GM15510 (cell line): ENCODE results near the gene KRTAP5-7.

Source experiments
- POLR2A ChIP-seq: IDR thresholded peaks from 3 replicates; pipeline ENCODE4 v1.6.1; 2011; ENCODE audit warnings: borderline replicate concordance; ENCODE audit not compliant: insufficient read length; ENCODE audit errors: extremely low read depth

The KRTAP5-7 gene

DNA sequence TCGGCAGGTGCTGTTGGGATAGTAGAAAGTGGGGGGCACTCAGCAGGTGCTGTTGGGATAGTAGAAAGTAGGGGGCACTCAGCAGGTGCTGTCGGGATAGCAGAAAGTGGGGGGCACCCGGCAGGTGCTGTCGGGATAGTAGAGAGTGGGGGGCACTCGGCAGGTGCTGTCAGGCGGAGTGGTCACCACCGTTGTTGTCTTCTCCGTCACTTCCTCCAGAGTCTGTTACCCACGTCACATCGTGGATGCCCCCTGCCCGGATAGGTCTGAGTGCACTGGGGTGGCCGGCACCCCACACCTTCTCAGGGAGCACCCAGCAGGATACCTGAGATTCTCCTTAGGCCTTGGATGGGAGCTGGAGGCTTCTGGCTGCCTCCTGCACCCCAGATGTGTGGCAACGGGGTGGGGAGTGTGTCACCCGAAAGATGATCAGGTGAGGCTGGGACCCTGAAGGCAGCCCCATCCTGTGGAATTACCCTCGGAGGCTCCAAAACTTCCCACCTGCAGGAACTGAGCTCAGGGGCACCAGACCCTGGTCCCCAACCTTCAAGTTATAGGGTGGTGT, 24.1 kb upstream of the KRTAP5-7 start:
- no peak for TF ChIP-seq POLR2A

DNA sequence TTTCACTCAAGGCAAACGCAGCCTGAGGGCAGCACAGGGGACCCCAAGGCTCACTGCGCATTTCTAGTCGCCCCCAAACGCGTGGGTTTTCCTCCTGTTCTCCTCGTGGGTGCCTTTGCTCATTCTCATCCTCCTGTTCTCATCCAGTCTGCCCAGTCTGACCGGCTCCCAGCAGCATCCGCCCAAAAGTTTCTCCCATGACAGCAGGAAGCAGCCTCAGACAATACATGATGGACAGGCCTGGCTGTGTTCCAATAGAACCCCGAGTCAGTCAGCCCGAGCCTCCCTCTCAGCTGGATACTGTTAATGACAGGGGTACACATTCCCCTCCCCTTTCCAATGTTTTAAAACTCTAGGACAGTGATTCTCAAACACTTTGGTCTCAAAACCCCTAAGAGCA, 22.5 kb upstream of the KRTAP5-7 start:
- no peak for TF ChIP-seq POLR2A

DNA sequence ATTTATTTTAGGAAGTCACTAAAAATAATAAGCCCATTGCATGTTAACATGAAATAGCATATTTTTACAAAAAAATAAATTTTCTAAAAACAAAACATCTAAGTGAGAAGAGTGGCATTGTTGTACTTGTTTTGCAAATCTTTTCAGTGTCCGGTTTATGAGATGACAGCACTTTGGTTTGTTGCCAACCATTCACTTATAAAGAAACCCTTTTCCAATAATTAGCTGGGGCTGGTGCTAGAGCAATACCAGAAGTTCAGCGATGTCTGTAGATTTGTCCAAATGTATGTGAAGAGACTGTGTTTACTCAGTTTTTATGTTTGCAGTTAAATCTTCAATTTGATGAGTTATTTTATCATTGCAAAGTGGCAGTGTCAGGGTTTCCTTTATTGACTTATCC, 22.1 kb upstream of the KRTAP5-7 start:
- no peak for TF ChIP-seq POLR2A

DNA sequence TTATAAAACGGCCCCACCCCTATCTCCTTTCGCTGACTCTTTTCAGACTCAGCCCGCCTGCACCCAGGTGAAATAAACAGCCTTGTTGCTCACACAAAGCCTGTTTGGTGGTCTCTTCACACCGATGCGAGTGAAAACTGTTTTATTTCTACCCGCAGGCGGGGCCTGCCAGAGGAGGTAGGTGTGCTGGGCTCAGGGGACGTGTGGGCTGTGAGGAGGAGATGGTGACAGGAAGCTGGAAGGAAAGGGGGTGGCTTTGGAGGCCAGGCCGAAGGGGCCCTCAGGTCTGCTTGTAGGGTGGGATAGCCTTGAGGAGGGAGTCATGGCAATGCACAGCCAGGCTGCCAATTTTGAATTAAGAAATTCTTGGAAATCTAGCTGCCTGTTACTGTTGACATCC, 21.3 kb upstream of the KRTAP5-7 start:
- TF ChIP-seq POLR2A: no peak

DNA sequence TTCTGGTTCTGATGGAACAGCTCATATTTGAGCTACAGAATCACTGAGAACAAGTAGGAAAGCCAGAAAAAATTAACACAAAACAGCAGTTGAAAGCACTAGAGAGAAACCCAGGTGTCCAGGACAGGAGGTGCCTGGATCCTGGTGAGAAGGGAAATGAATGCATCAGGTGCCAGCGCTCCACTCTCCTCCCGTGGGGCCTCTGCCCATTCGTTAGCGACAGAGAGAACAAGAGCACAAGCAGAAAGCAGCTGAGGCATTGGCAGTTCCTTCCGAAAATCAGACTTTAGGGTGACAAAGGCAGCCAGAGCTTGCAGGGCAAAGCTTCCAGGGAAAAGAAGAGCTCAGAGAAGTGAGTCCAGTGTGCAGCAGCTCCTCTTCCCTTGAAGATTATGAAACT, 20.0 kb upstream of the KRTAP5-7 start:
- TF ChIP-seq POLR2A: no peak

DNA sequence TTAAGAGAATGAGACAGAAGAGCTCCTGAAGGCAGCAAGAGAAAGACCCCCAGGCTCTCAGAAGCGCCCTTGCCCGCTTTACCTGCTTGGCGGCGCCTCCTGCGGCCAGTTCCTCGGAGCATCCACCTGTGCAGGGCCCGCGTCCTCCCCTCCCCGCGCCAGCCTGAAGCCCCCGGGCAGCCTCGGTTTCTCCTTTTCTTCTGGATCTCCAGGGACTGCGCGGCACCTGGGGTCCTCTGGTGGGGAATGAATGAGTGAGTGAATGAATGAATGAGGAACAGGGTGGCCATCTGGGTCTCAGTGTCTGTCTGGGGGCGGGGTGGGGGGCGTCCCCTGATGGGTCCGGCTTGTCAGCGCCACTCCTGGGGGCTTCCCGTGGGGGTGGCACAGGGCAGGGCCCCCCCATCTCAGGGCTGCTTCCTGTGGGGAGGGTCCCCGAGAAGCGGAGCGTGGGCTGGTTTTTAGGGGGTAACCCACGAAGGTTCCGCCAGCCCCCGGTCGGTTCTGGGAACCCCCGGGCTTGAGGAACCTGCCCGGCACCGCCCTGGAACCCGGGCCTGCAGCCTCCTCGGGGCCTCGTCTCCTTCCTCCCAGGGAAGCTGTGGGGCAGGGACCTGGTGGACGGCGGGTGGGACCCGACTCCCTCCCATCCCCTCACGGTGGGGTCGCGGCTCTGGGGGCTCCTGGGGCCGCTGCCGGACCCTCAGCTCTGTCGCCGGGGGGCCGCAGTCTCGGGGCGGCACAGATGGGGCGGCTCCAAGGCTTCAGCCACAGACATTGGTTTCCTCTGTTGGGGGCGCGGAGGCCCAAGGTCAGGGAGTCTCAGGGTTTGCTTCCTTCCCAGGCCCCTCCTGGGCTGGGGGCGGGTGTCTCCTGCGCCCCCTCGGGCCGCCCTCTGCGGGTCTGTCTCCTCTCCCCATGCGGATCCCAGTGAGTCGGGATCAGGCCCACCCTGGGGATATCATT, 8.3 kb upstream of the KRTAP5-7 start:
- no peak for TF ChIP-seq POLR2A

DNA sequence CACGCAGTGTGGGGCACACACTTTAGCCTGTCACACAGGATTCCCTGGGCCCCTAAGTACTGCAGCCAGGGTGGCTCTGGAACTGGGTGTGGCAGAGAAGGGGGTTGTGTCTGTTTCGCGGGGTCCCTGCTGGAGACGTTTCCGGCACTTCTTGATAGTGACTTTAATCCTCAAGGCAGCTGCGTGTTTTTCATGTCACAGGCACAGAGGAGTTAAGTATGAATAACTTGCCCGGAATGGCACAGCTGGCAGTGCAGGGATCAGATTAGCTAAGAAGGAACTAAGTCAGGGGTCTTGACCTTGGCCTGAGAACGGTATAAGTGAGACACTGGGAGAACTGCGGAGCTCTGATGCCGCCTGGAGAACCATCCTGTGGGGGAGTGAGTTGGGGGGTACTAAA, 7.5 kb upstream of the KRTAP5-7 start:
- no peak for TF ChIP-seq POLR2A

DNA sequence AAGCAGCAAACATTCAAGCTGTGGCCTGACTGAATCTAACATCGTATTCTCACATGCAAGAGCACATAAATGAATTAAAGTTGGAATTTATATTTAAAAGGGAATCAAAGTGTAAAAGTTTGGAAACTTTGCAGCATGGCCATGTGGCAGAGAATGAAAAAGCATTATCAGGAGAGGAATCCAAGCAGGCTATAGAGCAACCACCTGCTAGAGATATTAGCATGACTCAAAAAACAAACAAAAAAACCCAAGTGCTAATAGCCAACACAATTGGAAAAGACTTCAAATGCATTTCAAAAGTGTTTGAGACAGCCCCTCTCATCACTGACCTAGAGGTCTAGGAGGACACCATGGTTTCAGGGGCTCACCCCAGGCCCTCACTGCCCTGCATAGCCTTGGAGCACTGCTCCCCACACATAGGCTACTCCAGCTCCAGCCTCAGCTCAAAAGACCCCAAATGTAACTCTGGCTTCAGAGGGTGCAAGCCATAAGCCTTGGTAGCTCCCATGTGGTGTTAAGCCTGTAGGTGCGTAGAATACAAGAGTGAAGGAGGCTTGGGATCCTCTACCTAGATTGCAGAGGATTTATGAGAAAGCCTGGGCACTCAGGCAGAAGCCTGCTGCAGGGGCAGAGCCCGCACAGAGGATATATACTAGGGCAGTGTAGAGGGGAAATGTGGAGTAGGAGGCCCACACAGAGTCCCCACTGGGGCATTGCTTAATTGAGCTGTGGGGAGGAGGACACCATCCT, 1.7 kb upstream of the KRTAP5-7 start:
- no peak for TF ChIP-seq POLR2A

DNA sequence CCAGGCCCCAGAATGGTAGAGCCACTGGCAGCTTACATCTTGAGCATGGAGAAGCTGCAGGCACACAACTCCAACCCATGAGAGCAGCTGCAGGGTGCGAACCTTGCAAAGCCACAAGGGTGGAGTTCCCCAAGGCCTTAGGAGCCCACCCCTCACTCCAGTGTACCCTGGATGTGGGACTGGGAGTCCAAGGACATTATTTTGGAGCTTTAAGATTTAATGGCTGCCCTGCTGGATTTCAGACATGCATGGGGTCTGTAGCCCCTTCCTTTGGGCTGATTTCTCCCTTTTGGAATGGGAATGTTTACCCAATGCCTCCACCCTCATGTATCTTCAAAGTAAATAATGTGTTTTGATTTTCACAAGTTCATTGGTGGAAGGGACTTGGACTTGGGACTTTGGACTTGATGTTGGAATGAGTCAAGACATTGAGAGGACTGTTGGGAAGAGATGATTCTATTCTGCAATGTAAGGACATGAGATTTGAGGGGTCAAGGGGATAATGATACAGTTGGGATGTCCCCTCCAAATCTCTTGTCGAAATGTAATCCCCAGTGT, 1.1 kb upstream of the KRTAP5-7 start:
- no peak for TF ChIP-seq POLR2A

DNA sequence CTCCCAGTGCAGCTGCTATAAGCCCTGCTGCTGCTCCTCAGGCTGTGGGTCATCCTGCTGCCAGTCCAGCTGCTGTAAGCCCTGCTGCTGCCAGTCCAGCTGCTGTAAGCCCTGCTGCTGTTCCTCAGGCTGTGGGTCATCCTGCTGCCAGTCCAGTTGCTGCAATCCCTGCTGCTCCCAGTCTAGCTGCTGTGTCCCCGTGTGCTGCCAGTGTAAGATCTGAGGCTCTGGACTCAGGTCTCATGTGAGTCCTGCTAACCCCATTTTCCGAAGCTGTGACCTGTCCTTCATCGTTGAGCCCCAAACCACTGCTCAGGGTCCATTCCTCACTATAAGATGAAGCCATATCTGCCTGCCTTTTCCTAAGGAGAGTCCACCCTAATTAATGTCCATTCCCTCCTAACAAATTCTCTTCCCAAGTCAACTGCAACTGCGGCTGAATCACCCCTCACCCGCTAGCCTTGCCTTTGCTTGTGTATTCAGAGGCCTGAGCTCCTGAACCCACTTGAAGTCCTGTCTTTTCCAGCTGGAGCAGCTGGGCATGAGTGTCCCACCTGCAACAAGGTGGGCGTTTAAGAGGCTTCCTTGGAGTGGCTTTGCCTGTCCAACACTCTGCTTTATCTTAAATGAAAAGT, 626 bp downstream of the KRTAP5-7 start:
- TF ChIP-seq POLR2A: no peak

DNA sequence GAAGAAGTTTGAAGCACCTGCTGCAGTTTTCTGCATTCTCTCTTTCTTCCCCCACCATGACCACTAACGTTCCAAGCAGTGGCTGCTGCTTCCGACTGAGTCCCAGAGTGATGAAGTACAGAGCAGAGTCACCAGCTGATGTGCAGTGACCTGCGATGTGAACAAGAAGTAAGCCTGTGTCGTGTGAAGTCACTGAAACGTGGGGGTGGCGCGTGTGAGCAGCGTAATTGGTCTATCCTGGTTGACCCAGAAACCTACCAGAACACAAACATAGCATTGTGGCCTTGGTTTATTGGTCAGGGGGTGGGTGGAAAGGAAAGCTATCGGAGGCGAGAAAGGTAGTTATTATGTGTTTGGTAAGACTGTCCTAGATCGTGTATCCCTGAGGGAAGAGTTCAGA, 3.5 kb downstream of the KRTAP5-7 start:
- TF ChIP-seq POLR2A: no peak

DNA sequence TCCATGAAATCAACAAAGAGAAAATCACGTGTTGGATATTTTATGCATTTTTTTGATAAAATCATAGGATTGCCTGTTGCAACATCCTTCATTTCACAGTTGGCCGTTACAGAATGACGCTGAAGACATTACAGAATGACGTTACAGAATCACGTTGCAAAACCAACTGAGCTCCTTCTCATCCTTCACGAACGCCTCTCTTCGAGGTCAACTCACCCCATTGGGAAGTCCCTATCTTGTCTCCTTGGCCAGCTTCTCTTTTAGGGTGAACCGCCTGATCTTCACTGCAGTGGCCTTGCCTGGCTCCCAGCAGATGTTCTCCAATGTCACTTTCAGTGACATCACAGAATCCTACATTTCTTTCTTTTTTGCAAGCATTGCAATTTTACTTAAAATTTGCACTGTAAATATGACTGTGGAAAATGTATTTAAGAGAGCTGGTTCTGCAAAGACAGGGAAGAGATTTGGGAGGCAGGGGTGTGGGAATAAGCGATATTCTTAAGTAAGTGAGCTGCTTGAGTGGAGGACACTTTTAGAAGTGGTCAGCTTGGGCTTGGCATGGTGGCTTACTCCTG, 5.1 kb downstream of the KRTAP5-7 start:
- no peak for TF ChIP-seq POLR2A

DNA sequence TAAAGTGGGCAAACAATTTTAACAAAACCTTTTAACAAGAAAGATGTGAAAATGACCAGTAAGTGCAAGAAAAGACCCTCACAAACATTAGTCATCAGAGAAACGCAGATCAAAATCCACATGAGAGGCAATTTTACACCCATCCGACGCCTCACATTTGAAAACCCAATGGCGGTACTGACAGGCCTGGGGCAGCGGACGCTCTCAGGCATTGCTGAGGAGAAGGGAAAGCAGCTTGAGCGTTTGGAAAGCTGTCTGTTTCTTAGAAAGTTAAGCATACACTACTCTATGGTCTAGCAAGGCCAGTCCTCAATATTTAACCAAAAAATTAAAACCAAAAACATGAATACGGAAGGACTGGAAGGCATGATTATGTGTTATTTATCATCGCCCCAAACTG, 8.8 kb downstream of the KRTAP5-7 start:
- no peak for TF ChIP-seq POLR2A

DNA sequence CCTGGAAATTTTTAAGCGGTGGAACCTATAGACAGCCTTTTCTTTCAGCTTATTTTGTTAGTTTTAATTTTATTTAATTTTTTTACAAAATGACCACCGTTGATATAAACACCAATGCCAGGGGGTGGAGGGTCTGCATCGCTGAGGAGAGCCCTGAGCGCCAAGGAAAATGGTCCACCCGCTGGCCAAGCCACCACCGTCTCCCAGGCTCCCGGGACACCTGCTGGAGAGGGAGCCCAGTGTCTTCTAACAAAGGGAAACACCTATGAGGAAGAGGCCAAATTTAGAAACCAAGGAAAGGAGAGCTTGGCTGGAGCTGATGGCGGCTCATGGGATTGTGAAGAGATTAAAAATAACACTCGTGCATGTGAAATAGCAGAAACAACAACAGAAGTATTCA, 10.5 kb downstream of the KRTAP5-7 start:
- TF ChIP-seq POLR2A: no peak
